Measurements from ENCODE around the gene FMOD.

DNA sequence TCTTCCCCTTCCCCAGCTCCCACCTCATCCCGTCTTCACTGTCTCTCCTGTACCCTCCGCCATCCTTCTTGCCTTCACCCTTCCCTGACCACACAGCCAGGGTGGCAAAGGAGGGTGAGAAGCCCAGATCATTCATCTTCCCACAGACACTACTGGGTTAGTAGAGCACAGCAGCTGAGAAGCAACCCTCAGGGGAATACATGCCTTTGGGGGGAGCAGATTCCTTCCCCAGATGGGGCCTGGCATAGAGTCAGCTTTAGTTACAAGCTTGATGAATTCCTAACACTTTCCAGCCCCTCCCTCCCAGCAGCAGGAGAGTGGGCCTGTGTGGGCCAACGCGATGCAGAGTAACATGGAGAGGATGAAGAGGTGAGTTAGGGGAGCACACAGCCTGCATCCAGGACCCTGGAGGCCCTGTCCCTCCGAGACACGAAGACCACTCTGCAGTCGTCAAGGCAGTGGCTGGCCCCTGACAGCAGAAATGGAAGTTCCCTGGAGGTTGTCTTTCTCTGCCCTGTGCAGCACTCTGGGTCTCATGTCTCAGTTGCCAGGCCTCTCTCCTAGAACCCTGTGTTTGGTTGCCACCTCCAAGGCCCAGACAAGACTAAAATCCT is 54.4 kb downstream of the FMOD start:
- TF ChIP-seq, protein P1, sequence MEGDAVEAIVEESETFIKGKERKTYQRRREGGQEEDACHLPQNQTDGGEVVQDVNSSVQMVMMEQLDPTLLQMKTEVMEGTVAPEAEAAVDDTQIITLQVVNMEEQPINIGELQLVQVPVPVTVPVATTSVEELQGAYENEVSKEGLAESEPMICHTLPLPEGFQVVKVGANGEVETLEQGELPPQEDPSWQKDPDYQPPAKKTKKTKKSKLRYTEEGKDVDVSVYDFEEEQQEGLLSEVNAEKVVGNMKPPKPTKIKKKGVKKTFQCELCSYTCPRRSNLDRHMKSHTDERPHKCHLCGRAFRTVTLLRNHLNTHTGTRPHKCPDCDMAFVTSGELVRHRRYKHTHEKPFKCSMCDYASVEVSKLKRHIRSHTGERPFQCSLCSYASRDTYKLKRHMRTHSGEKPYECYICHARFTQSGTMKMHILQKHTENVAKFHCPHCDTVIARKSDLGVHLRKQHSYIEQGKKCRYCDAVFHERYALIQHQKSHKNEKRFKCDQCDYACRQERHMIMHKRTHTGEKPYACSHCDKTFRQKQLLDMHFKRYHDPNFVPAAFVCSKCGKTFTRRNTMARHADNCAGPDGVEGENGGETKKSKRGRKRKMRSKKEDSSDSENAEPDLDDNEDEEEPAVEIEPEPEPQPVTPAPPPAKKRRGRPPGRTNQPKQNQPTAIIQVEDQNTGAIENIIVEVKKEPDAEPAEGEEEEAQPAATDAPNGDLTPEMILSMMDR (conservative IDR thresholded peaks at IDR 0.05; ENCODE audit: low read depth, low read length) = no peak
- TF ChIP-seq EZH2 (IDR thresholded peaks at IDR 0.05; ENCODE audit: low read length, unreplicated experiment) = no peak
